ENCODE data around the gene SEMA4G. TPM values are rescaled to one million over a fixed set of nuclear protein-coding genes. Genes with fewer than 3 reads are reported as not detected.

The SEMA4G gene
- total RNA-seq, 1 experiment from 2014 or later, result 29.4 TPM

- Histone ChIP-seq H3K27me3 (ENCODE audit: insufficient read depth, low read length) (no peaks in the 10 kb centered on the region), H3K9me2 (ENCODE audit: insufficient read depth) (no peaks in the 10 kb centered on the region), H3K4me3 (replicated peaks in 1 of 2; ENCODE audit: low read depth in 1 of 2, low read length in 2 of 2) (peak overlapping the region; percentile 66 to 86), H3K27ac (ENCODE audit: low read depth, low read length) (no peak overlapping the region; the same call in 1 of the 2 replicates), H3K4me1 (ENCODE audit: control insufficient read depth in 1 of 2, insufficient read depth in 2 of 2, low read length in 2 of 2) (peaks cover 7 to 32% of the 10 kb centered on the region in 2 experiments; a peak in 3 of 4 replicates), H3K9me3 (ENCODE audit: control insufficient read depth in 1 of 2, insufficient read depth in 1 of 2, low read depth in 1 of 2, low read length in 2 of 2) (no peaks in the 10 kb centered on the region), H3K79me2 (ENCODE audit: insufficient read depth, low read length) (no peaks in the 10 kb centered on the region), H3K9ac (ENCODE audit: low read length) (peak overlapping the region; percentile 75), H3K4me2 (ENCODE audit: low read length) (peak overlapping the region; percentile 98), H3K36me3 (ENCODE audit: control insufficient read depth in 1 of 2, insufficient read depth in 2 of 2, low read length in 2 of 2) (peaks cover 0 to 9% of the 10 kb centered on the region in 2 experiments; a peak in 2 of 4 replicates), H2AFZ (ENCODE audit: low read depth, low read length, poor library complexity, severe bottlenecking) (no peak overlapping the region), H4K20me1 (ENCODE audit: insufficient read depth) (no peaks in the 10 kb centered on the region)
- ATAC-seq, result peak; percentile 37
- TF ChIP-seq FOSL1 (IDR thresholded peaks at IDR 0.05; ENCODE audit: low read depth) (no peak), RAD21 (IDR thresholded peaks at IDR 0.05; ENCODE audit: low read depth) (no peak), ZFX (IDR thresholded peaks at IDR 0.05) (no peak), JUND (IDR thresholded peaks at IDR 0.05) (no peak), EZH2 (IDR thresholded peaks at IDR 0.05) (no peak), ELF1 (IDR thresholded peaks at IDR 0.05; ENCODE audit: borderline replicate concordance, low read depth) (no peak), CBX3 (IDR thresholded peaks at IDR 0.05; ENCODE audit: low read depth) (no peak)
- DNase-seq (ENCODE audit: low read depth, low spot score), result no peak
- CTCF ChIA-PET, result interaction anchor here (0.8 to 1.5 kb wide), 2 partner anchors 43 to 81 kb away, joined by 3 to 5 read pairs; no protein-coding TSS in a partner anchor
- TSS peak; percentile 40 for BruUV-seq (replicated peaks)
- RAD21 ChIA-PET (ENCODE audit: low non-redundant PET in 1 of 2, low total read pairs in 2 of 2, uncharacterized antibody in 2 of 2, unreplicated experiment in 2 of 2), result no interaction called here
- intact Hi-C loops (cut with micrococcal nuclease), result loop anchor here (1.0 kb wide), 1 partner anchor 44 kb away; no protein-coding TSS in a partner anchor
- POLR2A ChIA-PET, result no interaction called here
Observed at GRCh38 chr10:100968863-100969186, 479 bp upstream of the SEMA4G start.

- BruUV-seq (replicated peaks), result TSS peak; percentile 25
- peak overlapping the region; percentile 66 to 86 for H3K4me3 ChIP-seq (replicated peaks in 1 of 2; ENCODE audit: low read depth in 1 of 2, low read length in 2 of 2)
- ChIA-PET RAD21 (ENCODE audit: low non-redundant PET in 1 of 2, low total read pairs in 2 of 2, uncharacterized antibody in 2 of 2, unreplicated experiment in 2 of 2) (no interaction called here), CTCF (interaction anchor here (1.0 to 1.7 kb wide), 3 partner anchors 11 to 44 kb away, joined by 4 to 9 read pairs (median 5); no protein-coding TSS in a partner anchor), POLR2A (interaction anchor here (0.7 kb wide), 1 partner anchor 13 kb away, joined by 3 read pairs; no protein-coding TSS in a partner anchor)
- H3K27me3 ChIP-seq (ENCODE audit: insufficient read depth, low read length), result no peaks in the 10 kb centered on the region
- H3K27ac ChIP-seq (ENCODE audit: low read depth, low read length), result no peak overlapping the region; the same call in 1 of the 2 replicates
- intact Hi-C loops (cut with micrococcal nuclease), result no loop called here
- DNase-seq (ENCODE audit: low read depth, low spot score) (peak; percentile 26), ATAC-seq (peak; percentile 61)
- peak overlapping the region; percentile 75 for H3K9ac ChIP-seq (ENCODE audit: low read length)
- H2AFZ ChIP-seq (ENCODE audit: low read depth, low read length, poor library complexity, severe bottlenecking), result peak overlapping the region; percentile 91
- H3K79me2 ChIP-seq (ENCODE audit: insufficient read depth, low read length), result no peaks in the 10 kb centered on the region
- H3K9me3 ChIP-seq (ENCODE audit: control insufficient read depth in 1 of 2, insufficient read depth in 1 of 2, low read depth in 1 of 2, low read length in 2 of 2), result no peaks in the 10 kb centered on the region
- H3K4me1 ChIP-seq (ENCODE audit: control insufficient read depth in 1 of 2, insufficient read depth in 2 of 2, low read length in 2 of 2), result peaks cover 7 to 32% of the 10 kb centered on the region in 2 experiments; a peak in 3 of 4 replicates
- peaks cover 0 to 4% of the 10 kb centered on the region in 2 experiments; a peak in 2 of 4 replicates for H3K36me3 ChIP-seq (ENCODE audit: control insufficient read depth in 1 of 2, insufficient read depth in 2 of 2, low read length in 2 of 2)
- H3K4me2 ChIP-seq (ENCODE audit: low read length), result peak overlapping the region; percentile 98
- no peaks in the 10 kb centered on the region for H4K20me1 ChIP-seq (ENCODE audit: insufficient read depth)
- no peak for TF ChIP-seq RAD21 (IDR thresholded peaks at IDR 0.05; ENCODE audit: low read depth)
- no peak for TF ChIP-seq ZFX (IDR thresholded peaks at IDR 0.05)
- no peak for TF ChIP-seq CBX3 (IDR thresholded peaks at IDR 0.05; ENCODE audit: low read depth)
- TF ChIP-seq POLR2AphosphoS5 (IDR thresholded peaks at IDR 0.05; ENCODE audit: low read depth, low read length), result 0 out of 2 replicates have a peak, but pooled peaks have one; percentile 22
- H3K9me2 ChIP-seq (ENCODE audit: insufficient read depth), result no peaks in the 10 kb centered on the region
Observed at GRCh38 chr10:100970076-100970913, 991 bp downstream of the SEMA4G start.

All from HCT116 (cell line).